T-helper 2 cell treated with Interferon-gamma antibody and Interleukin-4, amounts not matched to agents 5 μg/mL and 100 μg/mL, for 36 hours (primary cell): ENCODE measurements around the gene VGLL4.
A peak's percentile ranks its signal among the peaks of the same experiment; 100 is the strongest.
"Not testable (repeated sequence)": the region's sequence is repeated elsewhere in the genome, so short reads cannot be mapped to it uniquely, and the experiment has no call there.

Experiments
- DNase-seq: peaks from one replicate; pipeline ENCODE4 v3.0.0; 2021; ENCODE audit warnings: low spot score
- H3K27ac Mint-ChIP-seq: one replicate; pipeline ENCODE4 v1.8.0; 2021; ENCODE audit warnings: mild to moderate bottlenecking, mixed read lengths
- H3K27me3 Mint-ChIP-seq: one replicate; pipeline ENCODE4 v1.8.0; 2021; ENCODE audit warnings: low read depth, mixed read lengths
- H3K36me3 Mint-ChIP-seq: one replicate; pipeline ENCODE4 v1.8.0; 2021; ENCODE audit warnings: low read depth, mixed read lengths
- H3K4me1 Mint-ChIP-seq: one replicate; pipeline ENCODE4 v1.8.0; 2021; ENCODE audit warnings: low read depth, mixed read lengths
- H3K4me3 Mint-ChIP-seq: one replicate; pipeline ENCODE4 v1.8.0; 2022; ENCODE audit warnings: mild to moderate bottlenecking, moderate library complexity, mixed read lengths
- H3K9me3 Mint-ChIP-seq: one replicate; pipeline ENCODE4 v1.8.0; 2021; ENCODE audit warnings: mixed read lengths

The VGLL4 gene, protein sequence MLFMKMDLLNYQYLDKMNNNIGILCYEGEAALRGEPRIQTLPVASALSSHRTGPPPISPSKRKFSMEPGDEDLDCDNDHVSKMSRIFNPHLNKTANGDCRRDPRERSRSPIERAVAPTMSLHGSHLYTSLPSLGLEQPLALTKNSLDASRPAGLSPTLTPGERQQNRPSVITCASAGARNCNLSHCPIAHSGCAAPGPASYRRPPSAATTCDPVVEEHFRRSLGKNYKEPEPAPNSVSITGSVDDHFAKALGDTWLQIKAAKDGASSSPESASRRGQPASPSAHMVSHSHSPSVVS

DNA sequence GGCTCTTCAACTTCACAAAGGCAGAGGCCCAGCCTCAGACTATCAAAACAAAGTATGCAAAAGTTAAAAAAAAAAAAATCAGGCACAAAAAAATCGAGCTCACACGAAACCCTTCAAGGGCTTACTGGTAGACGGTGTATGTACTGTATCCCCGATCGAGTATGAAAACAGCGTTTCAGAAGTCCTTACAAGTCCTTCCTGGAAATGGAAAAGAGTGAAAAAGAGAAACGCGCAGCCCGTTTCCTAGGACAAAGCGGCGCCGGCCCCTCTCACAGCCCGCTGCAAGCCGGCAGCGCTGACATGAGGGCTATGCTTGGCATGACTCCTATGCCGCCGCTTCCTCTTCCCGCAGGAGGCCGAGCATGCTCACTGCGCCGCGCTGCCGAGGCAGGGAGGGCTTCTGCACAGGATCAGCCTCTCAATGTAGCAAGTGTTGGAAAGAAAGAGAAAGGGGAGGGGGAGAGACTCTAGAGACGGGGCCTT is at the start of gene VGLL4:
Gene VGLL4 (minus strand): TSS at position 311 of the 483 bp plus-strand sequence. CDS start 397 bp downstream, outside the sequence.
- peak within 1 kb of the TSS; percentile 100 for H3K27ac Mint-ChIP-seq
- H3K27me3 Mint-ChIP-seq, result peaks cover 11% of the 10 kb centered on the region
- peaks cover 32% of the 10 kb centered on the region for H3K36me3 Mint-ChIP-seq
- H3K4me3 Mint-ChIP-seq, result peak within 1 kb of the TSS; percentile 100
- DNase-seq, result peak; percentile 74
- H3K4me1 Mint-ChIP-seq, result peaks cover 34% of the 10 kb centered on the region
- no peaks in the 10 kb centered on the region for H3K9me3 Mint-ChIP-seq

- Mint-ChIP-seq H3K9me3 (no peaks in the 10 kb centered on the region), H3K36me3 (no peaks in the 10 kb centered on the region), H3K27ac (no peak overlapping the region), H3K4me1 (no peaks in the 10 kb centered on the region), H3K4me3 (no peak overlapping the region), H3K27me3 (no peaks in the 10 kb centered on the region)
- no peak for DNase-seq
These were observed 48.8 kb upstream of the VGLL4 start for GRCh38 chr3:11692532-11692813.

DNA sequence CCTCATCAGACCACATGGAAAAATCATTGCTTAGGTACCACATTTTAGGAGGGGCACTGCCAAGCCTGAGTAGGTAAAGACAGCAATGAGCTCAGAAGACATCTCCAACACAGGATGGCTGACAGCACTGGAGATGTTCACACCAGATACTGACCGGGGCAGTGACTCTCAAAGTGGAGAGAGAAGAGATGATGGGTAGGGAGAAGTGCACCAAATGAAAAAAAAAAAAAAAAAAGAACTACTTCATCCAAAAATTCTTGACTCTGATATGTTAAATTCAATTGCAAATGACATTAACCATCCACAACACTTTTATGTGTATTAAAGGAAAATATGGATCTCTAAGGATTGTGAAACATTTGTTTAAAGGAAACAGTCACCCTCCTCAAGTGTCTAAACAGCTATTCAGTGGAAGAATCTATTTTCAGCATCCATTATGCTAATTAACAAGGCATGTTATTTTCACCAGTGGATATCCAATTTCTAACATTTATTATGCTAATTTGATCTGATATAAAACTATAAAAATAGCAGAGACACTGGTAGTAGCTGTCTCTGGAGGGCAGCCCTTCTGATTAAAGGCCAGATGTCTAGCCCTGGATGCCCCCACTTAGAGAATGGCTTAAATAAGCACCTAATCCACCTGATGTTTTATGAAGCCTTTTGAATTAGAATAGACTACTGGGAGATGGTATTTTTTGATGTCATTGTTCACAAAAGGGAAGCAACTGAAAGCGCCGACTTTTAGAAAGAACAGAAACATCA is 48.2 kb upstream of the VGLL4 start:
- H3K9me3 Mint-ChIP-seq, result no peaks in the 10 kb centered on the region
- H3K27ac Mint-ChIP-seq, result no peak overlapping the region
- no peak overlapping the region for H3K4me3 Mint-ChIP-seq
- H3K27me3 Mint-ChIP-seq, result no peaks in the 10 kb centered on the region
- H3K36me3 Mint-ChIP-seq, result no peaks in the 10 kb centered on the region
- DNase-seq, result no peak
- H3K4me1 Mint-ChIP-seq, result no peaks in the 10 kb centered on the region

DNA sequence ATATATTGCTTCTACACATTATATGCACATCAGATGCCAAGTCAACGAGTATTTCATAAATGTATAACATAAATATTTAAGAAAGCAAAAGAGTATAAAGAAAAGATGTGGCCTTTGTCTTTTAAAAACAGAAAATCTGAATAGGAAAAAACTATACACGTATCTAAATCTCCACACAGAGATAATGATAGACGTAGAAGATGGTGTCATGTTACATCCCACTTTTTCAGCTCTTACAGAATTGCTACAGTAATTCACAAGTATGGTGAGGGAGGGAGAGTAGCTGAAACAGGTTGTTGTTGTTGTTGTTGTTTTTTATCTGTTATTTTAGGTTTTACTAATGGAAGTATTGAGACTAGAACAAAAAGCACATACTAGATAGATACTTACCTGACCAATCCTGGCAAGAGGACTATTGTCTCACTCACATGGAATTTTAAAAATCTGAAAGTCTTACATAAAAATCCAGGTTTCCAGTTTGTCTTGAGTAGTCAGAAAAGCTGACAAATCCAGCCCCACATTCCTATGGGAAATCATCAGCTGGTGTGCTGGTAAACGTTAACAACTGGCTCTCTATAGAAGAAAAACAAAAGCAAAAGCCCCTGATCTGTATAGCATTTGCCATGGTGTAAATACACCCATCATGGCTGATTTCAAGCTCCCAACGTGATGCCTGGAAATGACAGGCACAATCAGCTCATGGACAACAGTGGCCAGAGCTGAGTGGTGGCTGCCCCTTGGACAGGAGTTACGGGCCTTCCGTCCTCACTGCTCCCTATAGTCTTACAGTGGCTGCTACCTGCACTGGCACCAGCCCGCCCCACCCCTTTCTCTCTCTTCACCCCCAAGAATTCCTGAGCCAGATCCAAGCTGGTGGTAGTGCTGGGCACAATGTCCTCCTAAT is 47.4 kb upstream of the VGLL4 start:
- no peak for DNase-seq
- H3K4me3 Mint-ChIP-seq, result no peak overlapping the region
- no peaks in the 10 kb centered on the region for H3K36me3 Mint-ChIP-seq
- no peaks in the 10 kb centered on the region for H3K4me1 Mint-ChIP-seq
- H3K27ac Mint-ChIP-seq, result no peak overlapping the region
- H3K9me3 Mint-ChIP-seq, result no peaks in the 10 kb centered on the region
- H3K27me3 Mint-ChIP-seq, result no peaks in the 10 kb centered on the region

DNA sequence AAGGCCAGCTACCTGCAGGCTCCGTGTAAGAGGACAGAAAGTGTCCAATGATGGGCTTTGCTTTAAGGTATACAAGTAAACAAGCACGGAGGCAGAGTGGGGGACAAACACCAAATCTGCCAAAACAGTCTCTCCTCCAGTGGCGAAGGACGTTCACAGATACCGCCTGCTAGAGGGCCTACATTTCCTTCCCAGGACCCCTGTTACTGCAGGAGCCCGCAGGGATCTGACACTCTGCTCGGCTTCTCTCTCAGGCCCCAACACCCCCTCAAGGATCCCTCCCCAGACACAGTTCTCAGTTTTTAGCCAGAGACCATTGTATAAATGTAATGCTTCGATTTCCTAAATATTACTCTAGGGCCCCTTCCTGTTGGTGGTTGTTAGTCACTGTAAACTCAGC is 46.0 kb upstream of the VGLL4 start:
- H3K4me1 Mint-ChIP-seq, result no peaks in the 10 kb centered on the region
- no peak overlapping the region for H3K4me3 Mint-ChIP-seq
- no peak overlapping the region for H3K27ac Mint-ChIP-seq
- no peaks in the 10 kb centered on the region for H3K36me3 Mint-ChIP-seq
- no peaks in the 10 kb centered on the region for H3K9me3 Mint-ChIP-seq
- no peaks in the 10 kb centered on the region for H3K27me3 Mint-ChIP-seq
- no peak for DNase-seq

GRCh38 chr3:11684980-11685379 is 41.3 kb upstream of the VGLL4 start:
- not testable (repeated sequence) for H3K9me3 Mint-ChIP-seq, H3K4me3 Mint-ChIP-seq, H3K36me3 Mint-ChIP-seq, H3K27me3 Mint-ChIP-seq, H3K27ac Mint-ChIP-seq, H3K4me1 Mint-ChIP-seq, DNase-seq

DNA sequence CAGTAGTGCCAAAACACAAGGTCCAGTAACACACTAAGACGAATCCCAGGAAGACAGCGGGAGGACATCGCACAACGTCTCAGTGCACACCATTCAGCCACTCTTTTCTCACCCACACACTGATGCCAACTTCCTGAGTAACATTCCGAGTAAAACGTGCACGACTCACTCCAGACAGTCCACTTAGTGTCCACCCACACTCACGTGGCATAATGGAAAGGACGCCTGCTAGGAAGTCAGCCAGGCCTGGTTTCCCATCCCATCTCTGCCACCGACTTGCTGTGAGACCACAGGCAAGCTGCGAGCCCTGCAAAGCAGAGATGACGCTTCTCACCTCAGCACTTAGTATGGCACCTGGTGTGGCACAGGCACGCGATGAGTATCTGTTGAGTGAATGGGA is 36.8 kb upstream of the VGLL4 start:
- no peaks in the 10 kb centered on the region for H3K9me3 Mint-ChIP-seq
- H3K27ac Mint-ChIP-seq, result no peak overlapping the region
- no peaks in the 10 kb centered on the region for H3K36me3 Mint-ChIP-seq
- DNase-seq, result no peak
- H3K27me3 Mint-ChIP-seq, result no peaks in the 10 kb centered on the region
- no peak overlapping the region for H3K4me3 Mint-ChIP-seq
- no peaks in the 10 kb centered on the region for H3K4me1 Mint-ChIP-seq

DNA sequence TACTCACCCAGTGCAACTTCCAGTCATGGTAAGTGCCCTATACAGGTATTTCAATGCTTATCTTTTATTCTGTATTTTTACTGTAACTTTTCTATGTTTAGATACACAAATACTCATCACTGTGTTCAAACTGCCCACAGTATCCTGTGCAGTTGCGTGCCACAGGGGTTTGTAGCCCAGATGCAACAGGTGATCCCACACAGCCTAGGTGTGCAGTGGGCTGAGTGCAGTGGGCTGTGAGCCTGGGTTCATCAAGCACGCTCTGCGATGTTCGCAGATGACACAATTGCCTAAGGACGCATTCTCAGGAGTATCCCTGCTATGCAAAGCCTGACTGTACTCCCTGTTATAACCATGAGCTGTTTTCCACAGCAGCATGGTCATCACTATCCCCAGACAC is 36.2 kb upstream of the VGLL4 start:
- DNase-seq, result no peak
- no peak overlapping the region for H3K27ac Mint-ChIP-seq
- no peaks in the 10 kb centered on the region for H3K36me3 Mint-ChIP-seq
- H3K27me3 Mint-ChIP-seq, result no peaks in the 10 kb centered on the region
- no peak overlapping the region for H3K4me3 Mint-ChIP-seq
- no peaks in the 10 kb centered on the region for H3K9me3 Mint-ChIP-seq
- no peaks in the 10 kb centered on the region for H3K4me1 Mint-ChIP-seq

DNA sequence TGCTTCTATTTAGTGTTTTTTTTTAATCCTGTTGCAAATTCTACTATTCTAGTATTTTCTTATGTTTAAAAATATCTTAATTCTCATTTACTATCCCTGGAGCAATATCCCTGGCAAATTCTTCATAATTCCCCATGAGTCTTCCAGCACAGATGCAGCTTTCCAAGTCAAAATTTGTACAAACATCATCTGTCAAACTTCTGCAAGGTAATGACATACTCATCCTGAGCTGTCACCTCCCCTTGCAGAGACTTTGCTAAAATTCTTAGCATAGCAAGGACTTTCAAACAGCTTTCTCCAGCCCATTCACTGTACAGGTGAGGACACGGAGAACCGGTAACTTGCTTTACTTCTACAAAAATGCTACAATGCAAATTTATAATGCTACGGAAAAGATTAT is 28.6 kb upstream of the VGLL4 start:
- Mint-ChIP-seq H3K9me3 (no peaks in the 10 kb centered on the region), H3K4me3 (no peak overlapping the region), H3K36me3 (no peaks in the 10 kb centered on the region), H3K4me1 (no peaks in the 10 kb centered on the region), H3K27ac (no peak overlapping the region), H3K27me3 (peaks cover 14% of the 10 kb centered on the region)
- no peak for DNase-seq

DNA sequence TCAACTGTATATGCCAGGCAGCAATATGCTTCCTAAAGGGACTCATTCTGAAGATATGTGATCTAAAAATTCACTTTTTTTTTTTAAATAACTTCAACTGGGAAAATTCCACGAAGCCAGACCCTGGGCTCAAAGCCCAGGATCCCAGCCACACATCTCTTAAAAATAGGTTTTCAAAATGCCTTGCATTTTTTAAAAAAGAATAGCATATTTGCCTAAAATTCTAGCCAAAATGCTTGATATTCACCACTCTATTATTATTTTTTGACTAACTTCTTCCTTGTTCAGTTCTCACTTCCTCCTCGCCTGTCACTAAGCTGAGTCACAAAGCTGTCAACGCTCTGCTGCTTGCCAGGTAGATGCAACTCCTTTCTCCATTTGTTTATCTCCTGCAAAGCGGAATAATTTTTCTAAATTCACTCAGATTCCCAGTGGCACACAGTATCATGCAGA is 28.0 kb upstream of the VGLL4 start:
- Mint-ChIP-seq H3K4me3 (no peak overlapping the region), H3K27me3 (peaks cover 14% of the 10 kb centered on the region), H3K4me1 (no peaks in the 10 kb centered on the region), H3K9me3 (no peaks in the 10 kb centered on the region), H3K27ac (no peak overlapping the region), H3K36me3 (no peaks in the 10 kb centered on the region)
- no peak for DNase-seq

GRCh38 chr3:11668243-11669235 is 24.8 kb upstream of the VGLL4 start:
- no peak overlapping the region for H3K27ac Mint-ChIP-seq
- peaks cover 11% of the 10 kb centered on the region for H3K27me3 Mint-ChIP-seq

GRCh38 chr3:11665331-11665730 is 21.6 kb upstream of the VGLL4 start:
- no peaks in the 10 kb centered on the region for H3K9me3 Mint-ChIP-seq
- no peaks in the 10 kb centered on the region for H3K36me3 Mint-ChIP-seq
- no peak overlapping the region for H3K4me3 Mint-ChIP-seq
- no peak for DNase-seq
- no peaks in the 10 kb centered on the region for H3K4me1 Mint-ChIP-seq
- no peaks in the 10 kb centered on the region for H3K27me3 Mint-ChIP-seq
- no peak overlapping the region for H3K27ac Mint-ChIP-seq

More at GRCh38 chr3:11668243-11669235, 24.8 kb upstream of the VGLL4 start:
- no peaks in the 10 kb centered on the region for H3K9me3 Mint-ChIP-seq
- no peak for DNase-seq
- H3K4me3 Mint-ChIP-seq, result no peak overlapping the region
- H3K36me3 Mint-ChIP-seq, result no peaks in the 10 kb centered on the region
- no peaks in the 10 kb centered on the region for H3K4me1 Mint-ChIP-seq

DNA sequence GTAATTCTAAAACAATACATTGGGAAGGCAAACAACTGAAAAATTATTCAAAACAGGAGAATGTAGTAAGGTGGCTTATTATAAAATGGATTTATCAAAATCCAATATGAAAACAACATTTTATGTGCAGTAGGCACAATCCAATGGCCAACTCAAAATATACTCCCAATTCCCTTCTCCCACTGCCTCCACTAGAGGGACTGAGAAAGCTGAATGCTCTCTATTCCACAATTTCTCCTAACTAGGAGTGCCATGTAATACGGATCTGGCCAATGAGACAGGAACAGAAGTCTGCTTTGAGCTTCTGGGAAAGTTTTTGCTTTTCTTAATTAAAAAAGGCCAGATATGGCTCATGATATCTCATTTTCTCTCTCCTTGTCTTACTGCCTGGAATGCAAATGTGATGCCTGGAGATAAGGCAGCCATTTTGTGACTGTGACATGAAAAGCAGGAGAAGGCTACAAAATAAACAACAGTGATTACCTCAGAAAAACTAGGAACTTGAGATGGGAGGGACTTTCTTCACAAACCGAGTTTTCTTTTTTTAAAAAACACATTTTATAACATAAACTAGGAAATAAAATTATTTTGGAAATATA is 18.8 kb upstream of the VGLL4 start:
- Mint-ChIP-seq H3K27ac (no peak overlapping the region), H3K9me3 (no peaks in the 10 kb centered on the region), H3K36me3 (no peaks in the 10 kb centered on the region), H3K27me3 (no peaks in the 10 kb centered on the region), H3K4me1 (no peaks in the 10 kb centered on the region), H3K4me3 (no peak overlapping the region)
- no peak for DNase-seq
